Stimulated activated CD8-positive, alpha-beta memory T cell treated with anti-CD3 and anti-CD28 coated beads, Interleukin-4, amount 100 ng/mL, for 48 hours (primary cell): ENCODE data around the gene TIRAP.
"Not testable (repeated sequence)": the region's sequence is repeated elsewhere in the genome, so short reads cannot be mapped to it uniquely, and the experiment has no call there.

Source experiments
- DNase-seq: peaks from one replicate; pipeline ENCODE4 v3.0.0-alpha.2; 2020

Gene TIRAP, protein sequence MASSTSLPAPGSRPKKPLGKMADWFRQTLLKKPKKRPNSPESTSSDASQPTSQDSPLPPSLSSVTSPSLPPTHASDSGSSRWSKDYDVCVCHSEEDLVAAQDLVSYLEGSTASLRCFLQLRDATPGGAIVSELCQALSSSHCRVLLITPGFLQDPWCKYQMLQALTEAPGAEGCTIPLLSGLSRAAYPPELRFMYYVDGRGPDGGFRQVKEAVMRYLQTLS

DNA sequence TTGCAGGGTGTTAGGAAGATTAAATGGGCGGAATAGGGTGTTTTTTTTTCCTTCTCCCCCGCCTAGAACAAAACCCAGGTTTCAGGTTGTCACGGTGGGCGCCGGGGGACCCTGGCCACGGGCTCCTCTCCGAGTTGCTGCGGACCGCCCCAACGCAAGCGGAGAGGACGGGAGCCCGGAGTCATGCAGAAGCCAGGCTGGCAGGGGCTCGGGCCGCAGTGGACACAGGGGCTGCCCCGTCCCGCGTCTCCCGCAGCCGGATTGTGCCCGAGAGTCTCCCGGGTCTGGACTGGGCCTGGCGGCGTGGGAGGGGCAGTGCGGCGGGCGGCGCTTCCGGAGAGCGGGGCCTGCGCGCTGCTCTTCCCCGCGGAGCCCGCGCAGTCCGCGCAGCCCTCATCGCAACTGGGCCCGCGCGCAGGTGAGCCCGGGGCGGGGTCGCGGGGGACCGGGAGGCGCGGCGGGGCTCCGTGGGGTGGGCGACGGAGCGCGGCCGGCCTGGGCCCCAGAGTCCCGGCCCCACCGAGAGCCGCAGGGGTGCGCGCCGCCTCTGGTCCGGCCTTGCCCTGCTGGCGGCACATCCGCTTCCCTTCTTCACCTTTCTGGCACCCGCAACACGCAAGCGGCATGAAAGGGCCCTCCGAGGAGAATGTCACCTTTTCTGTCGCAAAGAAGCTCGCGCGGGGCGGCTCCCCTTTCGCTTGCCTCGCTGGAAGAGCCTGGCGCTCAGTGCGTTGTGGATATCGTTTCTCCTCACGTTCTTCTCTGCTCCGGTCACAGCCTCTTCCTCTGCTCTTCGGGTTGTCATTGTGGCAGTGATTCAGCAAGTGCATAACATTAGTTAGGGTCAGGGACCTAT, at the start of gene TIRAP:
Gene TIRAP, plus strand, starts transcription at position 358 of the 856 bp plus-strand sequence. CDS start 7,802 bp downstream, outside the sequence.
- DNase-seq: peak; percentile 68

DNA sequence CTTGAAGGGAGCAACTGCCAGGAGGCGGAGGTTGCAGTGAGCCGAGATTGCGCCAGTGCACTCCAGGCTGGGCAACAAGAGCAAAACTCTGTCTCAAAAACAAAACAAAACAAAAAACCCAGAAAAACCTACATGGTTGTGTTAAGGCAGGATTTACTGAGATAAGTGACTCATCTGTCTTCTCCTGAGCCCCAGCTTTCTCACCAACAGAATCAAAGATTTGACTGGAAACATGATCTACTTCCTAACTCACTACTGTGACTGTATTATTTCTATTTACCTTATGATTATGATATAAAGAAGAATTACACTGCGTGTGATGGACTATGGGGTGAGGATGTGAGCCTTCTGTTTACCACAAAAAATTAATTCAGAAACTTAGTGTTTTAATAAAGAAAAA, 49.5 kb upstream of the TIRAP start:
- no peak for DNase-seq

DNA sequence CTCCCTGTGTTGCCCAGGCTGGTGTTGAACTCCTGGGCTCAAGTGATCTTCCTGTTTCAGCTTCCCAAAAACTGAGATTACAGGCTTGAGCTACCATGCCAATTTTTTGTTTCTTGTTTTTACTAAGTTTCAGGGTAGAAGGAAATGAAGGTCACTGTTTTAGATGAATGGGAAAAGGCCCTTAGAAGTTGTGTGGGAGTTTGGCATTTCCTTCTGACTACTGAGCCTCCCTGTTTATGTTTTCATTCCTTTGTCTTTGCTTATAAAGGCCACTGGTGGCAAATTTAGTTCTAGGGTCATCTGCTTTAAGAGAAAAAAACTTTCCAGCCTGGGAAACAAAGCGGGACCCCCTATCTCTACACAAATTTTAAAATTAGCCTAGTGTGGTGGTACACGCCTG, 36.3 kb upstream of the TIRAP start:
- no peak for DNase-seq

DNA sequence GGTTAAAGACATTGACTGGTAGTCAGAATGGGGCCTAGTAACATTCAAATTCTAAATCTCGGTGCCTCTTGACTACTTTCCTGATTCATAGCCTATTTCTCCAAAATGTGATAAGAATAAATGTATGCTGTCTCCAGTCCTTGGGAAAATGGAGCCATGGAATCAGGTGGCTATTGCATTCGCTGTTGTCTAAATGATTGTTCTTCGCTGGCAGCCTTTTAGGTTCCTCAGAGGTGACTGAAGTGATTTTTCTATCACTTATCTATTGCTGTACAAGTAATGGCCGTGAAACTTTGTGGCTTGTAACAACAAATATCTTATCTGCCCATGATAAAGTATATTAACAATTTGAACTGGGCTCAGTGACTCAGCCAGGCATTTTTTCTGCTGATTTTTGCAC, 29.6 kb upstream of the TIRAP start:
- DNase-seq: no peak

DNA sequence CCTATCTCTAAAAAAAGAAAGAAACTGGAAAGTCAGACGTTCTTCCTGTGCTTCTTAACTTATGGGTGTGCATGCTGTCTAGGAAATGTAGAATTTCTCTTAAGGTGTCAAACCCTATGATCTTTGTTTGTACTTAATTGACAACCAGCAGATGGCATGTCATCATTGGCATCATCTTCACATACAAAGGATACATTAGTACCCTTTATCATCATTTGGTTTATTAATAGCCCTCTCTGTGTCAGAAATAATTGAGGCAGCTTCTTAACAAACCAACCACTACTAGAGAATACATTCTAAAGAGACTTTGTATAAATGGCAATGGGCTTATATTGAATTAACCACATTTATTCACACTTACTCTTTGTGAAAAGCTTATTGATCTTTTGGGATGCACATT, 28.1 kb upstream of the TIRAP start:
- DNase-seq: no peak

DNA sequence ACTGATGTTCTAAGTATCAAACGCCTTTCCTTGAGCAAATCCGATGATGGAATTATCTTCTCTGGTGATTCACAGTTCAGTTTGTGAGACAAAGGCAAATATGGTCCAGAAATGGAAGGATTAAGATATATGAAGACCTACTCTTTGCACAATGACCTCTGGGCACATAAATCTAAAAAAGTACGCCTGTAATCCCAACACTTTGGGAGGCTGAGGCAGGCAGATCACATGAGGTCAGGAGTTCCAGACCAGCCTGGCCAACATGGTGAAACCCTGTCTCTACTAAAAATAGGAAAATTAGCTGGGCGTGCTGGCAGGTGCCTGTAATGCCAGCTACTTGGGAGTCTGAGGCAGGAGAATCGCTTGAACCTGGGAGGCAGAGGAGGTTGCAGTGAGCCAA, 27.4 kb upstream of the TIRAP start:
- DNase-seq: not testable (repeated sequence)

DNA sequence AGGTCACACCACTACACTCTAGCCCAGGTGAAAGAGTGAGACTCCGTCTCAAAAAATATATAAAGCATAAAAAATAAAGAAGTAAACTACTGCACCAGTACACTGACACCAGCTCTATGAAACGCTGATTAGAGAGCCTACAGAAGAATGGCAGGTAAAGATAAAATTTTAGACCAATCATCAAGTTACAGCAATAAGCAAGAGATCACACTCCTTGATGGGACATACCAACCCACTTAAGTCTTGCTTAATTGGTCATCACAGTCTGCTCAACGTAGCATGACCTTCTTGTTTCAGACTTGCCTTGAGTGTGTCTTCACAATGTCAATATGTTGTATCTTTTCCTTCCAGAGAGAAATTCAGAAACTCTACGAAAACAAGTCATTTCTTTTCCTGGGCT, 26.7 kb upstream of the TIRAP start:
- no peak for DNase-seq

DNA sequence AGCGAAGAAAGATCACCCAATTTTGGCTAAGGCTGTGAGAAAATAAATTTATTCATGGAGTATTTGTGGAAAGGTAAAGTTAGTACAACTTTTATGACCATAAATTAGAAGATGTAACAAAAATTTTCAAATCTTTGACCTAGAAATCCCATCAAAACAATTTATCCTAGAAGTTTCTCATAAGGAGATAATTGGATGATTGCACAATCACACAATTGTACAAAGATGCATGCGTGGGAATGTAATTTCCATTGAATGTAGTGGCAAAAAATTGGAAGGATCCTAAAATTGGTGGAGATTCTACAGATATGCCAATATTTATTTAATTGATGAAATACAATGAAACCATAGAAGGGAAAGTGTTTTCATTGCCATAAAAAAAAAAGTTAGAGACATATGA, 25.7 kb upstream of the TIRAP start:
- DNase-seq: no peak

DNA sequence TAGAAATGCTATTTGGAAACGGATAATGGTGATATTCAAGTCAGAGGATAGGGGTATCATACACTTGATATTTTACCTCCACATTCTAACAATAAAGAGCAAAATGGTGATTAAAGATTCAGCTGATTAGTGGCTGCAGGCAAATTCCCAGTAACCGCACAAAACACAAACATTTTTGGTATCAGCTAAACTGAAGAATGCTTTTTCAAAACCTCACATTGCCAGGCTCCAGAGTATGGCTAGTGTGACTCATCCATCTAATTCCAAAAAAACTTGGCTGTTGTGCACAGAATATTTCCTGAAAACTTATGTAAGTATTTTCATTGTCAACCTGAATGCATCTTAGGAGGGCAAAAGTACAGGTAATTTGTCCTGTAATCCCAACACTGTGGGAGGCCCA, 25.1 kb upstream of the TIRAP start:
- DNase-seq: no peak

DNA sequence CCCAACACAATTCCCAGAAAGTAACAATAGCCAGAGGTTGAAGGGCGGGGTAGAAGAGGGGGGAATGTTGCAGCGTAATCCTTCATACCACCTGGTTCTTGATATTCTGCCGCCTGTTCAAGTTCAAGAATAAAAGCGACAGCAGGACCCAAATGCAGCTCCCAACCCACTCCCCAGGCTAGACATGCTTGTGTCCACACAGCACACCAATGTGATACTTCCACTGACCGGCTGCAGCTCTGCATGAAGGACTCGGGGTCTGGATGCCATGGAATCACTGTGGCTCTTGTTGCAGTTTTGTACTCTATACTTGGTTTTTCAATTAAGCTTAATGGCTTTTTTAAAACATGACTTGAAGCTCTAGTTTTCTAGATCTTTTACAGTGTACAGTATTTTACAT, 20.7 kb upstream of the TIRAP start:
- DNase-seq: no peak

DNA sequence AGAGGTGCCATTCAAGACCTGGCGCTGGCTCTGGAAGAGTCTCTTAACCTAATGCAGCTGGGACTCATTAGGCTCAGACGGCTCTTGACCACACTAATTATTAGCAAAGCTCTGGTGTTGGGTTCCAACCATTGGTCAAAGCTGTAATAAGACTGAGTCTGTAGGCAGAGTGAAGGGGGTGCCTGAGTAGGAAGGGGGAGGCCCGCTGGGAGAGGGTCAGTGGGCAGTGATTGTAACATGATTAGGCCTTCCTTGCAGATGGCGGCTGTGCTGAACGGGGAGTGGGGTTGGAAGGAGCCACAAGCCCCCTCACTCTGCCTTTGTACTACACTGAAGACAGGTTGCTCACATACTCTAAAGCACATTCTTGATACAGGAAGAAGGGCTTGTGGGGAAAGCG, 19.4 kb upstream of the TIRAP start:
- no peak for DNase-seq

DNA sequence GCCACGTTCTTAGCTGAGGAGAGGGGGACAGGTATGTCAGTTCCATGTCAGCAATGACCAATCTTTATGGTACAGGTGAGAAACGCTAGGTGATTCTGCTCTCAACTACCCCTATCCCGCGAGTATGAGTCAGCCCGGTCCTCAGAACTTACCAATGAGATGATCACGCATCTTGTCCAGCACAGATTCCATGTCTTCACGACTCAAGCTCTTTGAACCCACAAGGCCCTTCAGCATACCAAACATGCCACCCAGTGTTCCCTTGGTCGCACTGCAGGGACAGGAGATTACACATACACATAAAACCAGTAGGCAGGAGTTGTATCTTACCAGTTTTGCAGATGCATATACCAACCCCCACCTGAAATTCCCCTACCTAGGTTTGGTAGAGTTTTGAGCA, 17.1 kb upstream of the TIRAP start:
- DNase-seq: no peak

DNA sequence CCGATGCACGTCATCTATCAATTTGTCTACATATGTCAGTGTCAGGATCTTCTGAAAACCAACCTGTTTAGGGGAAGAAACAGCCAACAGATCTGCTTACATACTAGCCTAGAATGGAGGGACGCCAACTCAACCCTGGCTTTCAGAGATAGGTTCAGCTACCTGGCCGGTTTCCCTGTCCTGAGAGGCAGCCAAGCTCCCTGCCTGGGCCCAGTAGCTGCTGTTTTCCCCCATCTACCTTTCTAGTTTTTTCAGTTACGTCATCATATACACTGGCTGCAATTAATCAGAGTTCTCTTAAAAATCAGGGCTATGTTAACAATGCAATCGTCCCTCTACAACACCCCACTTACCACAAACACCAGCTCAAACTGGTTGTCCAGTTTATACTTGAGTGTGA, 15.2 kb upstream of the TIRAP start:
- DNase-seq: no peak

DNA sequence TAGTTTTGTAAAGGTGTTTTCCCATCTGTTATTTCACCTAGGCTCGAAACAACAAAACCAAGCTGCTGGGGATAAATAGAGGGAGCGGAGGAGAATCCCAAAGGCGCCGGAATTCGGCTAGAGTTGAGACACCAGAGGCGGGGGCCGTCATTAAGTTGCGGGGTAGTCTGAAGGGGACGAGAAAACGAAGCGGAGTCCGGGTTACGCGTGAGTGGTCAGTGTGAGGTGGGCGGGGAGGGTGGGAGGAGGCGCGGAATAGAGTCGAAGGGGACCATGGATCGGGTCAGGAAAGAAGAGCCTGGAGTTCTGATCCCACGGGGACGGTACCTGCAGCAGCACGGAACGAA, 14.6 kb upstream of the TIRAP start:
- DNase-seq: no peak

DNA sequence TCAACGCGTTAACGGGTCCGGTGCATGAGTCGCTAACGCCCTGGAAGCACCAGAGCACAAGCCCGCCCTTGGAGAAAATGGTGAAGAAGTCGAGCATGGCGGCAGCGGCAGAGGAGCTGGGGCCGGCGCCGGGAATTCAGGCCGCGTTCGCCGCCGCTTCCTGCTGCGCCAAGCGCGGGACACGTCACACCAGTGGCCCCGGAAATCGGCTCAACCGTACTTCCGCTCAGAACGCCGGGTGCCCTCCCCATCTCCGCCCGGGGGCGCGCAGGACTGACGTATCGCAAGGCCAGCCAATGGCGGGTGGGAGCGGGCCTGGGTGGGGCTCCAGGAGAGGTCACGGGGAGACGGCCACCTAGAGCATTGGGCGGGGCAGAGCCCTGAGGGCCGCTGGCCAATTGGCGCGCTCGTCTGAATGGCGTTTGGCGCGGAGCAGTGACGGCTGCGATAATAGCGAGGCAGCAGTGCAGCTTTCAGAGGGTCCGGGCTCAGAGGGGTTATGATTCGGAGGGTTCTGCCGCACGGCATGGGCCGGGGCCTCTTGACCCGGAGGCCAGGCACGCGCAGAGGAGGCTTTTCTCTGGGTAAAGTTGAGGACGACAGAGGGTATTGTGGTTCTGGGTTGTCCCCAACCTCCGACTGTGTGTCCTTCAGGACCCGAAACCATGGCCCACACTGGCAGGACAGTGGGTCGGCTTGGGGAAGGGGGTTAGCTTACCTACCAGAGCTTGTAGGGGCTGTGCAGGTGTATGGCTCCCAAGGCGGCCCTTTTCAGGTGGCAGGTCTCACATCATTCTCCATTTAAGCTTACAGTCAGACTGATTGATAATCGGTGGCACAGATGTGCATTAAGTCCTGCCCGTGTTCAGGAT, 13.9 kb upstream of the TIRAP start, which contains the start of the genes FOXRED1 and SRPRA:
Gene FOXRED1, plus strand, starts transcription at position 447 of the 872 bp plus-strand sequence. Its CDS starts 53 bp downstream, at position 500.
Gene SRPRA, minus strand, starts transcription at position 188 of the 872 bp plus-strand sequence. Its CDS starts 91 bp downstream, at position 97.
- peak; percentile 99 for DNase-seq

DNA sequence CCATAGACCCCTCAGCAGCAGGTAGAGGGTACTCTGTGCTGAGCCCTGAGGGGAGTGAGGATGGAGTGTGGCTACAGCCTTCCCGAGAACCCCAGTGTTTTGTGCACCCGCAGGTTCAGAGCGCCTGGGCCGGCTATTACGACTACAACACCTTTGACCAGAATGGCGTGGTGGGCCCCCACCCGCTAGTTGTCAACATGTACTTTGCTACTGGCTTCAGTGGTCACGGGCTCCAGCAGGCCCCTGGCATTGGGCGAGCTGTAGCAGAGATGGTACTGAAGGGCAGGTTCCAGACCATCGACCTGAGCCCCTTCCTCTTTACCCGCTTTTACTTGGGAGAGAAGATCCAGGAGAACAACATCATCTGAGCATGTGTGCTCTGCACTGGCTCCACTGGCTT, 5.6 kb upstream of the TIRAP start:
- DNase-seq: no peak

DNA sequence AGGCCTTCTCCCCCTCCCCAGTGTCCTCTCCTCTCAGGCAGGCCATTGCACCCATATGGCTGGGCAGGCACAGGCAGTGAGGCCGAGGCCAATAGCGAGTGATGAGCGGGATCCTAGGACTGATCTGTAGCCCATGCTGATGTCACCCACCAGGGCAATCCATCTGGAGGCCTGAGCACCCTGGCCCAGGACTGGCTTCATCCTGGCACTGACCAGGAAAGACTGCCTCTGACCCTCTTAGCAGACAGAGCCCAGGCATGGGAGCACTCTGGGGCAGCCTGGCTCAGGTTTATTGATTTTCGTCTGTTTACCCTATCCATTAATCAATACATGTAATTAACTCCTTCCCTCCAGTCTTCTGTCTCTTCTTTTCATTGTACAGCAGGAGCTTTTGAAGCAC, 5.1 kb upstream of the TIRAP start:
- DNase-seq: no peak

DNA sequence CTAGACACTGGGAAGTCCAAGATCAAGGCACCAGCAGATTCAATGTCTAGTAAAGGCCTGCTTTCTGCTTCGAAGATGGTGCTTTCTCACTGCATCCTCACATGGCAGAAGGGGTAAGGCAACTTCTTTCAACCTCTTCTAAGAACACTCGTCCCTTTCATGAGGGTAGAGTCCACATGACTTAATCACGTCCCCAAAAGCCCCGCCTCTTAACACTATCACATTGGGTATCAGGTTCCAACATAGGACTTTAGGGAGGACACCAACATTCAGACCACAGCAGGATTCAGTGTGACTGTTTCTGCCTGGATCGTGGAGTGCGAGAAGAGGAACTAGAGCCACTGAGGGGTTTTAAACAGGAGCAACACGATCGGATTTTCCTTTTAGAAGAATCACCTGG, 3.7 kb upstream of the TIRAP start:
- DNase-seq: no peak

DNA sequence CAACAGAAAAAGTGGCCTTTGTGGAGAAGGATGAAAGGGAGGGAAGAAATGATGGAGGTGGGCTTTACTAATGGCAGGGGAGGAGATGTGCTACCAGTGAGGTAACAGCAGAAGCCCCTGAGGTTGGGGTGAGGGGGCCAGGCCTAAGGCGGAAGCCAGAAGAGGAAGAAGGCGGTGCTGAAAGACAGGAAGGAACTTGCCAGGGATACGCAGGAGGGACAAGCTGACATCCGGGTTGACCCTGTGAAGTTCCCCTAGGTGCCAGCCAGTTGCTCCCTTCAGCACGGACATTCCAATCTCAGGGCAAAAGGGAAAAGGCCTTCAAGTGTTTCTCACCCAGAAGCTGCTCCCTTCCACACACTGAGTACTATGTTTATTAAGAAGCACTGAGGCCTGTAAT, 2.3 kb upstream of the TIRAP start:
- DNase-seq: no peak

DNA sequence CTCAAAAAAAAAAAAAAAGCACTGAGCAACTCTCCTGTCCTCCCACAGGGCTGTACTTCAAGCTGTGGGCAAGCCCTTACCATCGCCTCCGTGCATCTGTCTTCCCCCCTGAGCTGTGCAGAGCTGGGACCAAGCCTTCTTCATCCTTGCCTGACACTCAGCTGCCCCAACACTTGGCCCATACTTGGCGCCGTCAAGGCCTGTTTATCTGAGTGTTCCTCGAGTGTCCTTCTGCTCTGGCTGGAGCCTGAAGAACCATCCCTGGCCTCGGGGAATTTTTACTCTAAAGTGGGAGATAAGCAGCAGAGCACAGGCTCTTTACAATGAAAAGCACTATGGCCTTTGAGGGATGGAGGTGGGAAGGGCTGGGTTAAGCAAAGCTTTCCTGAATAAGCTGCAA, 1.6 kb upstream of the TIRAP start:
- no peak for DNase-seq

DNA sequence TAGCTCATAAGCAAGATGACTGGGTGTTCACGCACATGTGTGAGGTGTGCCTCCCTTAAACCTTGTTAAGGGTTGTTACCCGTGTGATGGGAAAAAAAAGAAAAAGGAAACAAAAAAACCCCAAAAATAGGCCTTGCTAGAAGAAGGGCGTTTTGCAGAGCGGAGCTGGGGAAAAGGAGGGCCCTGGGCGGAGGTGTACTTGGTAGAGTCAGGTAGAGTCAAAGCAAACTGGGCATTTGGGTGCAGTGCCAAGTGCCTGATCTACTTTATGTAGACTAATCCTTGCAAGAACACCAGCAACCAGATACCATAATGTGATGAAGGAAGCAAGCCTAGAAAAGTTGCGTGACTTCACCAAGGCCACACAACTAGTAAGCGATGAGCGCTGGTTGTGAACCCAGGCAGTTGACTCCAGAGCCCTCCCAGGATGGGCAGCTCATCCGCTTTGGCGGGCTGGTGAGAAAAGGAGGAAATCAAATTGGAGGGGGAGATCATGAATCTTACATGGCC, 1.2 kb upstream of the TIRAP start:
- DNase-seq: no peak

DNA sequence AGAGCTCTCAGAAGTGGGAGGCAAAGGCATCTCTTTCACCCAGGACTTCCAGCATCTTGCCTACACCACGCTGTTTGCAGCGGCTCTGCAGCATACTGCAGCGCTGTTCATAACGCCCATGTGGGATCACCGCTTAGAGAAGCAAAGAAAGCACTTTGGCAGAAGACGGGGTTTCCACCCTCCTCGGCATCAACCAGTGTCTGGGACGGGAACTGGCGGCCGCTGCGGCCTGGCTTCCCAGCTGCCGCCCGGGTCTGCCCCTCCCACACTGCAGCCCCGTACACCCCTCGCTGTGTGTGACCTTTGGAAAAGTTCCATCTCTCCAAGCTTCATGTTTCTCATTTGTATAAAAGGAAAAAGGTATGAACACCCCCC, 545 bp upstream of the TIRAP start:
- DNase-seq: peak; percentile 43

DNA sequence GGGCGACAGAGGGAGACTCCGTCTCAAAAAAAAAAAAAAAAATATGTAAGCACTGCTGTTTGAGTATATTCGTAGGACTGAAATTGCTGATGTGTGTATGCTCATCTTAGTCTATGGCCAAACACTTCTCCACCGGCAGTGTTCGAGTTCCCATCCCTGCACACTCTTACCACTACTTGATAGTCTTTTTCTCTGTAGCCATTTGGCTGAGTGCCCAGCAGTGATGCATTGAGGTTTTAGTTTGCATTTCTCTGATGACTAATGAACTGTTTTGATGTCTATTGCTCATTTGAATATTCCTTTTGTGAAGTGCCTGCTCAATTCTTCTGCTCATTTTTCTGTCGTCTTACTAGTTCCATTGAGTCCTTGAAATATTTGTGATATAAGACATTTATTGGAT, 1.9 kb downstream of the TIRAP start:
- DNase-seq: peak; percentile 94
